Nephron progenitor cell (in vitro differentiated cells): ENCODE measurements around the gene L1CAM.

Experiments used
- DNase-seq: peaks from one replicate; pipeline ENCODE4 v3.0.0; 2021
- H3K27ac Mint-ChIP-seq: 2 replicates; pipeline ENCODE4 v1.8.0; 2021; ENCODE audit warnings: mild to moderate bottlenecking, moderate library complexity, mixed read lengths
- H3K27me3 Mint-ChIP-seq: 2 replicates; pipeline ENCODE4 v1.8.0; 2021; ENCODE audit warnings: mild to moderate bottlenecking, low read depth, mixed read lengths; ENCODE audit not compliant: poor library complexity
- H3K36me3 Mint-ChIP-seq: 2 replicates; pipeline ENCODE4 v1.8.0; 2021; ENCODE audit warnings: low read depth, mixed read lengths
- H3K4me1 Mint-ChIP-seq: 2 replicates; pipeline ENCODE4 v1.8.0; 2021; ENCODE audit warnings: mixed read lengths
- H3K4me3 Mint-ChIP-seq: 2 replicates; pipeline ENCODE4 v1.8.0; 2021; ENCODE audit warnings: mild to moderate bottlenecking, moderate library complexity, mixed read lengths
- H3K9me3 Mint-ChIP-seq: 2 replicates; pipeline ENCODE4 v1.8.0; 2021; ENCODE audit warnings: mild to moderate bottlenecking, moderate library complexity, mixed read lengths
- CTCF ChIP-seq: fragments of 200-600 bp; sonication (generic); IDR thresholded peaks from 2 replicates; pipeline ENCODE4 v1.5.0; 2021; ENCODE audit warnings: antibody characterized with exemption

The L1CAM gene

GRCh38 chrX:153902385-153902784 is 16.4 kb upstream of the L1CAM start:
- Mint-ChIP-seq H3K4me1 (peaks cover 34% of the 10 kb centered on the region), H3K9me3 (peaks cover 64% of the 10 kb centered on the region), H3K27me3 (peaks cover 4% of the 10 kb centered on the region), H3K36me3 (peaks cover 5% of the 10 kb centered on the region), H3K27ac (no peak overlapping the region), H3K4me3 (no peak overlapping the region)
- no peak for DNase-seq
- TF ChIP-seq CTCF = no peak

- TF ChIP-seq CTCF = no peak
- DNase-seq = no peak
- Mint-ChIP-seq H3K36me3 (peaks cover 5% of the 10 kb centered on the region), H3K4me3 (peak overlapping the region; percentile 24), H3K27me3 (peaks cover 4% of the 10 kb centered on the region), H3K9me3 (peaks cover 66% of the 10 kb centered on the region), H3K27ac (no peak overlapping the region), H3K4me1 (peaks cover 34% of the 10 kb centered on the region)
These were observed 15.8 kb upstream of the L1CAM start for GRCh38 chrX:153901753-153902140.

GRCh38 chrX:153900831-153901752 is 15.1 kb upstream of the L1CAM start:
- peaks cover 72% of the 10 kb centered on the region for H3K9me3 Mint-ChIP-seq
- H3K4me1 Mint-ChIP-seq = peaks cover 34% of the 10 kb centered on the region
- H3K27ac Mint-ChIP-seq = no peak overlapping the region
- peak overlapping the region; percentile 60 for H3K4me3 Mint-ChIP-seq
- no peak for DNase-seq
- H3K27me3 Mint-ChIP-seq = peaks cover 8% of the 10 kb centered on the region
- no peak for TF ChIP-seq CTCF
- H3K36me3 Mint-ChIP-seq = peaks cover 5% of the 10 kb centered on the region

- Mint-ChIP-seq H3K9me3 (peaks cover 78% of the 10 kb centered on the region), H3K36me3 (peaks cover 5% of the 10 kb centered on the region), H3K4me1 (peaks cover 35% of the 10 kb centered on the region), H3K4me3 (no peak overlapping the region), H3K27me3 (peaks cover 8% of the 10 kb centered on the region), H3K27ac (no peak overlapping the region)
- DNase-seq = no peak
- no peak for TF ChIP-seq CTCF
These were observed 11.9 kb upstream of the L1CAM start for GRCh38 chrX:153897899-153898298.

DNA sequence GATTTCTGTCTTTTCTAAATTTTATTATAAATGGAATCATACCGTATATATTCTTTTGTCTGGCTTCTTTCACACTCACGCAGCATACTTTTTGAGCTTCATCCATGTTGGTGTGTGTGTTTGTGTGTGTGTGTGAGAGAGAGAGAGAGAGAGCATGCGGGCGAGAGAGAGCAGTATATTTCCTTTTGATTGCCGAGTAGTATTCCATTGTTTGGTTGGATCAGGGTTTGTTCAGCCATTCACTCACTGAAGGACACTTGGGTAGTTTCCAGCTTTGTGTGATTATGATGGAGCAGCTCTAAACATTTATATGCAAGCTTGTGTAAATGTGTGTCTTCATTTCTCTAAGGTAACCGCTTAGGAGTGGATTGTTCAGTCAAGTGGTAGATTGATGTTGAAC is 3.1 kb upstream of the L1CAM start:
- Mint-ChIP-seq H3K4me3 (no peak overlapping the region), H3K9me3 (peaks cover 69% of the 10 kb centered on the region), H3K27me3 (peaks cover 24% of the 10 kb centered on the region), H3K4me1 (peaks cover 45% of the 10 kb centered on the region), H3K27ac (no peak overlapping the region), H3K36me3 (no peaks in the 10 kb centered on the region)
- TF ChIP-seq CTCF = no peak
- DNase-seq = no peak

- Mint-ChIP-seq H3K36me3 (no peaks in the 10 kb centered on the region), H3K9me3 (peaks cover 65% of the 10 kb centered on the region), H3K27ac (no peak overlapping the region), H3K4me1 (peaks cover 38% of the 10 kb centered on the region), H3K4me3 (no peak overlapping the region), H3K27me3 (peaks cover 24% of the 10 kb centered on the region)
- TF ChIP-seq CTCF = no peak
- DNase-seq = no peak
These were observed 2.4 kb upstream of the L1CAM start for GRCh38 chrX:153888344-153888743.
